SHP77 (cell line): Measurements from ENCODE around the gene HS6ST3.

Experiments
- DNase-seq, 2 experiments: peaks; one replicate each; lab custom pipeline; 2025; lab: John Stamatoyannopoulos, UW

Gene HS6ST3

DNA sequence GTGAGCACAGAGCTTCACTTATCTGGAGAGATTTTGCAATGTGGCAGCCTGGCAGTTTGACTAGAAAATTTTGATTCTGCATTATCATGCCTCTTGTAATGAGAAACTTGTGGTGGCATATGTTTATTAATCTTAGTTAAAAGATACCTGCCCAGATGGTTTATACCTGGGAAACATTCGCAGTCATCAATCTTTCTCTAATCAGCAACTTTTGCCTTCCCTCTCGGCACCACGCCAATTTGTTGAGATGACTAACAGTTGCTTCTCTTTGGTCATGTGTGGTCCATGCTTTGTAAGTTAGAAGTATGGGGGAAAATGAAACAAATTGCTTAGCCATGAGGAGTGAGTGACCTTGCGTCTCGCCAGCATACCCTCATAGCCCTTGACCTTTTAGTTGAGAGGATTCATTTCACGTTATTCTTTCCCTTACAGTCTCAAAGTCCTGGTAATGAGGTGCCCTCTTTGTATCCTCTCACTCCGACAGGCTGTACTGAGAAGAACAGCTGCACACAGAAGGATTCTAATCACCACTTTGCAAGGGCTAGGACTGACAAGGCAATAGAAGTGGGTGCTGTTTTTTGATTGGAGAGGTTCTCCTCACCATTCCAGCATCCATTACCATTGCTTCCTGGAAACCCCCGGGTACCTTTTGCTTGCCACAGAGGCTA is 703.0 kb downstream of the HS6ST3 start:
- DNase-seq = no peak

DNA sequence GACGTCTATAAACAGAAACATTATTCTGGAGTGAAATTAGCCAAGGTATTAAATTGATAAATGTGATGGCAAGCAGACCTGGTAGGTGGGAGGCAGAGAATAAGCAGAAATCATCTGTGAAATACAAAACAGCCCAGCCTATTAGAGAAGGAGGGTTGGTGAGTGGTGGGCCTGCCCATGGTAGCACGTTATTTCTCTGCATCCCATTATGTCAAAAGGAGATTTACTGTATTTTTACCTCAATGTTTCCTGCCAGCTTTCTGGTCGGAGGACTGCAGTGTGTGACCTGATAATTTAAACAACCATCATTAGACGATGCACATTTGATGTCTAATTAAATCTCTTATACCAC is 703.5 kb downstream of the HS6ST3 start:
- DNase-seq = no peak

DNA sequence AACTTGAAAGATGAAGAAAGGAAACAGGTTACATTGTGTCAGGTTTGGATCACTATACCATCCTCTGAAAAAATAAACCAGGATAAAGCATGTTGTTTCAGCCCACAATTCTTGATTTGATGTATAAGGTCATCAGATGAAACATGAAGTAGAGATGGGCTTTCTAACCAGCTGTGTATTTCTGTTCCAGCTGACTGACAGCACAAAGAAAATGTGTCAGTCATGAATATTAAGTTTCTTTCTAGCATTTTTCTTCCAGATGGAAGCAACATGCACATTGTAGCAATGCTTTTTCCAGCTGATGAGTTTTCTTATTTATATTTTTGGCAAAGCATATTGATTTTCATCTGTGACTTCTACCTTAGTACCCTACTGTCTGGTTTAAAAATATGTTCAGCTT is 704.8 kb downstream of the HS6ST3 start:
- no peak for DNase-seq

DNA sequence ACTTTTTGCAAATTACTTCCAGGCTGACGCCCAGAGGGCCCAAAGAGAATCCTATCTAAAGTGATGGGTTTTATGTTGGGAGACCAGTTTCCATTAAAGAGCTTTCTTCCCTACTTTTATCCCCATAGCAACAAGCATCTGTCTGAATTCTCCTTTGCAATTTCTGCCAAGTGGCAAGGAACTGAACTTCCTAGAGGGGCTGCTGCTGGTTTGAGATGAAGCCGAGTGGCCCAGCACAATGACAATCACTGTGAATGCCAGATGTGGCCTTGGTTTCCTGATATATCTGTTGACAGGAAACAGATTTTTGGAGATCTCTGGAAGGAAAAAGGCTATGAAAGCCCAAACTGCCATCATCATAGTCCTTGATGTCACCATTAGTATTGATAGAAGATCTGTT is 705.8 kb downstream of the HS6ST3 start:
- DNase-seq = no peak

DNA sequence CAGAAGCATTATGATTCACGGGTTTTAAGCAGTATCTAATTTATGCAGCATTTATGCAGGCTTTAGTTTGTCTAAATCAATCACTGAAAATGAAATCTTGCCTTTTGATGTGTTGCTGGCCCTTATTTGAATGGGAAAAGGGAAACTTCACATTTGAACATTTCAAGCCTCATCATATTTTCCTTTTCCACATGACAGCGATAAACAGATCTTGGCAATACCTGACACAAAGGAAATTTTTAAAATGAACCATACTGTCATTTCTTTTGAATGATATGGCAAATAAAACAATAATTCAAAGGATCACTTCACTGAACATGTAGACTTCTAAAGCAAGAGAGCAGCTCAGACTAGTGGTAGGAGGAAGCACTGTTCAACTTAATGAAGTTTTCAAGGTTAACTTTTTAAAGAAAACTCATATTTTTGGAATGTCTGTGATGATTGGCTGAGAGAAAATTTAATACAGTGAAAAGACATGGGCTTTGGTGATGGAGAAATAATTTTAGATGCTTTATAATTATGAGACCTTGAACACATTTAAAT is 706.3 kb downstream of the HS6ST3 start:
- DNase-seq = no peak

DNA sequence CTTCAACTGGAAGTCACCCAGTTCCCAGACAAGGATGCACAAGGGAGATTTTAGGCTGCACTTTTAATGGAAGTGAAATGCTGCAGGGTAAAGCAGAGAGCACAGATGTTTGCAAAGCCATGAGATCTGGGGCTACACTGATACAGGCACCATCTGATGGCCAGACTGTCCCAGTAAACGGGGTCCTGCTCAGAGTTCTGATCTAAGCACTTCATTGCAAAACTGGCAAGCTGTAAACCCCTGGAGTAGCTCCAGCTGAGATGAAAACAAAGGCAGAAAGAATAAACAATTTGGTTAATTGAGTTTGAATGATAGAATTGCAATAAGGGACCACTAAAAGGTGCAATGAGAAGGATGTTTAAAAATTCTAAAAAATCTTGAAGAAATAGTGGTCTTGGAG is 707.2 kb downstream of the HS6ST3 start:
- no peak for DNase-seq

DNA sequence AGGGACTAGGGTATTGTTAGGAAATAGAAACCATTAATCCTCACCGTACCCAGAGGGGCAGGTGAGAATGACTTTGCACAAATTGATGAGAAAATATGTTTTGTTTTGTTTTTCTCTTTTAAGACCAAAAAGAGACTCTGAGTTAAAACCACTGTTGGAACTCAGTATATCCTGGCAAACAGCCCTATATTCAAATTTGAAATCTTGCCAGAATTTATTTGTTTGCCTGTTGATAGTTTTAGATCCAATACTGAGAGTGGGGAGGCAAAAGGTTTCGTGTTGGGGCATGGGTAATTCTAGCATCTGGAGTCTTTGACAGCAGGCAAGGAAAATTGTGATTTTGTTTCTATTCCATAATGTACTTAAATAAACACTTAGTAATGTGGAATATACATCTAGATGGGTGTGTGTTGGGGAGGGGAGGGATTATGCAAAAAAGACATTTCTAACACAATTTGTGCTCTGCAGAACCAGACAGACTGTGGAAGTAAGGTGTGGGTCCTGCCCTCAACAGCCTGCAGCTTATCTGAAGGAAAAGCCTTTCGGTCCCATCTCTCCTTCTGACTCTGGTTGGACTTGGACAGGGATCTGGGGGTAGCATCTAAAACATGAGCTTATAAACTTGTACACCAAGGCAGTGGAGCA is 713.7 kb downstream of the HS6ST3 start:
- no peak for DNase-seq

DNA sequence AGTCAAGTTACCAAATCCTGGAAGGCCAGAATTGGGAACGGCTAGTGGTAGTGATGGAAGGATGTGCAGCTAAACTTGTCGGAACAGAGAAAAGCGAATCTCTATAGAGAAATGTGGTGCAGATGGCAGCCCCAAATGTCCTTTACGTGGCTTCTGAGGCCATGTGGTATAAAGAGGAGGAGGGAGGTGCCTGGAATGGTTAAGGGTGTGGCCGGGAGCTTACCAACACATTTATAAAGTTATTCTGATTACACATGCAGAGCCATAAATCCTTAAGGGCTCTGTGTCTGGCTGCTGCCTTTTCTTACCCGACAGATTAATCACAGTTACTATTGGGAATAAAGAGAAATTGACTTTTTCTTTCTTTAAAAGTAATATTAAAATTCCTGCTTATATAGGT is 714.3 kb downstream of the HS6ST3 start:
- no peak for DNase-seq

DNA sequence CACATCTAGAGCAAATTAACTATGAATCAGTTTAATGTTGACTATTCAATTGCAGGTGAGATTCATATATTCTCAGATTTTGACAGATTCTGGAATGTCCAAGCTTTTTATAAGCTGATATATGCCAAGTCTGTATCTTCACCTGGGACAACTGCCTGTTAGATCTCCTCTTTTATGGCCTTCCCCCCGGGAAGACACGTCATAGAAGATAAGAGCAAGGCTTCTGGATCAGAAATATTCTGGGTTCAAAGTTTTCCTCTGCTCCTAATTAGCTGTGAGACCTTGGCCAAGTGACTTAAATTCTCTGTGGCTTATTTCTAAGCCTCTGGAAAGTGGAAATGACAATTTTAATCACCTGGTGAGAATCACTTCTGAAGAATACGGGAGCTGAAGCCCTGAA is 716.8 kb downstream of the HS6ST3 start:
- no peak for DNase-seq

DNA sequence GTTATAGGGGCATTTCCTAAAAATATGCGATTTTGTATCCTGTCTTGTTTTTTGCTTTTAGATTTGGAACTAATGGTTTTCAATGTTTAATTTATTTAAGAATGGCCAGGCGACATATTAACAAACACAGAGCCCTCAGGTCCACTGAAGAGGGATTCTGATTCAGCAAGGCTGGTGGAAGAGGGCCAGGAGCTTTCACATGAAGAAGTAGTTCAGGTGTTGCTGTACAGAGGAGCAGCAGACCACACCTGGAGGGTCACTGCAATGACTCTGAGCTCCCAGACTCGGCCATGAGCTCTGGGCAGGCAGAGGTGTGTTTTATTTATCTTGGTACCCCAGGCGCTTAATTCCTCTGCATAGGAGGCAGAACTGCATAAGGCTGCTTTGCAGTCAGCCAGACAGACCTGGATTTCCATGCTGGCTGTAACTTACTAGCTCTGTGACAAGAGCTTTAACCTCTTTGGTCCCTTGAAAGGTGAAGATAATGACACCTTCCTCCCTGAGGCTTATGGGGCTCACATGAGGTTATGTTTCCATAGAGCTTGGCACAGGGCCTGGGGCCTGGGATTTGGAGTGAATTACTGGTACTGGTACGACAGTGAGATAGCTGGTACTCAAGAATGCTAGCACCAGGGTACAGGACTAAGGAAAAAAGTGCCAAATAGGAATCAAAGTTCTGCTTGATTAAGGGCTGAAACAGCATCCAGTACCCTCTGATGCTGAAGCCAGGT is 719.6 kb downstream of the HS6ST3 start:
- DNase-seq = no peak

DNA sequence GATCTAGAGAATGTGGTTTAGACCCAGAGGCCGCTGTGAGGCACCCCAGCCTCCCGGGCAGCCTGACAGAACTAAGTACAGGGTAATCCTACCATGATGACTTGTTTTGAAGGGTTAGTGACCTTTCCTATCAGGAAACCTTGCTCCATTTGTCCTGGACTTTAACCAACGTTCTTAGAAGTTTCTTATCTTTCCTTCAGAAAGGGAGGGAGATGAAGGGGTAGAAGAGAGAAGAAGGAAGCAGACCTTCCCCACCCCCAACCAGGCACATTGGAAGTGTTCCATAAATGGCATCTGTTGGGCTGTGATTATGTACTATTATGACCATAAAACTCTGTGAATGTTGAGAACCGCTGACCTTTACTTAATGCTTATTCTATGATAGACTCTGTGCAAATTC is 720.2 kb downstream of the HS6ST3 start:
- no peak for DNase-seq

DNA sequence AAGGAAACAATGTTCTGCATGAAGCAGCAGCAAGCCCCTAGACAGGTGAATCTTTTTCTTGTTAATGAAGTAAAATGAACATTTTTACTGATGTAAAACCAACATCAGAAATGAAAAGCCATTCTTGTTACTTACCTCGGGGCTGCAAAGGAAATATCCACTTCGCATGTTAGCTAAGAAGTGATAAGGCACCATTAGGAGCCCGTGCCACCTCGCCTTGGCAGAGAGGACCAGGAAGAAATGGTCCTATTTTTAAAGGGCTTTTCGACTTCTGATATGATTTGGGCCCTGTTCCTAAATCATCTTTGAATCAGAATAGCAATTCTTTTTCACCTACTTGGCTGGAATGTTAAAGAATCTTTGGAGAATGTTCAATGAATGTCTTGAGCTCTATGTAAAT is 721.1 kb downstream of the HS6ST3 start:
- no peak for DNase-seq

DNA sequence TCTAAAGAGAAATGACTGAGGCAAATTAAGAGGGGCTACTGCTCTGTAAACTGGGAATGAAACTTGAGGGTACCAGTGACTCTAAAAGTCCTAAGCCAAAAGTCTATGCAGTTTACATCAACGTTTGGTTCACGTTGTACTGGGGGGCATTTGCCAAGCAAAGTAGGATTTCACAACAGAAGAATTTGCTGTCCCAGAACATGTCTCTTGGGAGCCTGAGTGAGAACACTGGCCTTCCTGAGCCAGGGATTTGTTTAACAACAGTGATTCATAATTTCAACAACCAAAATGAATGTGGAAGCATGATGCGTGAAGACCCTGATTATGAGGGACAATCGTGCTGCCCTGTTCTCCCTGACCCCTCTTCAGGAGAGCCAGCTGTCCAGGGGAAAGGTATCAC is 726.4 kb downstream of the HS6ST3 start:
- DNase-seq = no peak

DNA sequence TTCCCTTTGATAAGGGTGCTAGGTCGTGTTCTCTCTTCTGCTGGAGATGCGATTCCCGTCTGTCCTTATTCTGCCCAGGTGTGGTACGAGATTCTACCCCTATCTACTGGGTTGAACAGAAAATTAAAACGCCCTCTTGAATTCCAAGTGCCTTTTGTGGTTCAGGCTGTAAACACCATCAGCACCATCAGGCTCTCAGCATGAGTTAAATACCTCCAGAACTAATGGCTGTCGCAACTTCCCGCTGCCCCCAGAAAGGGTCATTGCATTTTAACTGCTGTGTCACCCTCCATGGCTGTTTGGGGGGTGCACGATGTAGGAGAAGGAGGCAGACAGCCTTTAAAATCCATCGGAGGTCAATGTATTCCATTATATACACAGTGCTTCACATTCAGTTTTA is 727.0 kb downstream of the HS6ST3 start:
- DNase-seq = no peak

DNA sequence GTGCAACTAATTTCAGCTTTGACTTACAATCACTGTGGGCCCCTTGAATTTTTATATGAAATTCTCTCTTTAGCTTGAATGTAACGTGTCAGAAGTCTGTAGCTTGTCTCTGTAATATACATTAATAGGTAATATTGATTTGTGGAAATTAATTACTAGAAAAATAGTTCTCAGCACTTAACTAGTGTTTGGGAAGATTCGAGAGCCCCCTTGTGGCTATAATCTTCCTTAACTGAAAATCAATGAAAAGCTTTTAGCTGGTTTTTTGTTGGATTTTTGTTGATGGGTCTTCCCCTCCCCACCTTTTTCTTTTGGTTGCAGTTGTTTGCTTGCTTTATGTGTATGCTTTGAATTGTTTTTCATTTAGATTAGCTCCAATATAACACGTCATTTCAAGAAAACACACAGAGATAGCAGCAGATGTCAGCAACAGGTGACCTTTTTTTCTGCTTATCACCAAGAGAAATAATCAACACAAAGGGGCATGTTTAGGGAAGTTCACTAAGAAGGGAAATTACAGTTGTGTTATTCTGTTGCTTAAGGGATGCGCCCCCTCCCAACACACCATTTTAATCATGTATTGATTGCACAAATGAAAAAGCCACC is 727.5 kb downstream of the HS6ST3 start:
- DNase-seq = peak in 1 of 2 experiments; percentile 30

DNA sequence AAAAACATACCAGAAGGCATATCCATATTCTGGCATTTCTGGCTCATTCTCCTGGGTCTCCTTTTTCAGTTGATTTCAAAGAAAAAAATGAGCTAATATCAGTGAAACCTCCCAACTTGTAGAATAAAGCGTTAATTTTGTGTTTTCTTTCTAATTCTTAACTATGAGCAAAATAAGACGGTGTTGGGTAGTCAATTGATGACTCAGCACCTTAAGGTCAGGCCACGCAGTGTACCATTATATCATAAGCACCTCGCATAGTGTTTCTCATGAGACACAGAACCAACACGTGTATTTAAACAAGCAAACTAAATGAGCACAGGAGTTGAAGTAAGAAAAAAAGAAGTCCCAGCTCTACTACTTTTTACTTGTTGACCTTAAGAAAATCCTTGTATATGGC is 729.5 kb downstream of the HS6ST3 start:
- DNase-seq = no peak

DNA sequence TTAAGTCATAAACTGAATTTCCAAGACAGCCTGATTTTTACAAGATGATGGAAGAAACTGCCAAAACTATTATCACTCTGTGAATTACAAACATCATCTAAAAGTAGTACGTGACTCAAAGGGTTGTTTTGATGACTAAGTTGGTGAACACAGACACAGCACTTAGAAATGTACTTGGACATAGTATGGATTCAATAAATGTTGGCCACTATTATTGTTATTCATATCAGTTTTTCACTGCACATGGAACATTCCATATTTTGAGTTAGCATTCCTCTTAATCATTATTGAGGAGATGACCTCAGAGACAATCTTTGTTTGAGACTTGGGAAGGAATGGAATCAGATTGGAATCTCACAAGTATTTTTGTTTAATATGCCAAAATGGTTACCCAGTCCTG is 731.5 kb downstream of the HS6ST3 start:
- DNase-seq = no peak

DNA sequence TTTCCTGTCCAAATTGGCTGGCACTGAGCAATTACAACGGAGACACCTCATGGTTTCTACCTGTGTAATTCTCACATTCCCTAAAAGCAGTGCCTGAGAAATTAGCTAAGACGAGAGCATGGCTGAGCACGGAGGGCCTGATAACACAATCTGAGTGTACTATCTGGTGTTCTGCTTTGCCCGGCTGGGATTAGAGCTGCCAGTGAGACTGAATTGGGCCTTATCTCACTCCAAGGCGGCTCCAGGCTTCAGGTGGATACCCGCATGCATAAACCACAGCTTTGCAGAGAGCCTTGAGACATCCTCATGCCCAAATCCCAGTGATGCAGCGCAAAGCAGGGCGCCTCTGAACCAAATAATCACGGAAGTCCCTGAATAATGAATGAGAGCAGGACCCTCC is 732.1 kb downstream of the HS6ST3 start:
- DNase-seq = no peak

DNA sequence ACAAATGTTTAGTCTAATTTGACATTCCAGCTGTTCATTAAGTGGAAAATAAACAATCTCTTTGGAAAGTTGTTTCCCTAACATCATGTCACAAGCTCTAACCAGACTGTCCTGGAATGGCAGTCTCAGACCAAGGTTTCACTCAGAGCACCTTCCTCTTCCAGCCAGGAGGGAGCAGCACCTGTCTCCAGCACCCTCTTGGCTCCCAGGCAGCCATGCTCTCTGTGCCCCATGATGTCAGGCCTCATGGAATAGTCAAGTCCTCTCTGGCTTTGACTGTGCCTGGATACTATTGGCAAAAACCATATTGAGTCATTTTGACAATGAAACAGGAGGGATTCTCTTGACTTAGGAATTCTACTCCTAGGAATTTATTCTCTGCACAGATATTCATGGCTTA is 733.0 kb downstream of the HS6ST3 start:
- peak; percentile 72 to 86 for DNase-seq

DNA sequence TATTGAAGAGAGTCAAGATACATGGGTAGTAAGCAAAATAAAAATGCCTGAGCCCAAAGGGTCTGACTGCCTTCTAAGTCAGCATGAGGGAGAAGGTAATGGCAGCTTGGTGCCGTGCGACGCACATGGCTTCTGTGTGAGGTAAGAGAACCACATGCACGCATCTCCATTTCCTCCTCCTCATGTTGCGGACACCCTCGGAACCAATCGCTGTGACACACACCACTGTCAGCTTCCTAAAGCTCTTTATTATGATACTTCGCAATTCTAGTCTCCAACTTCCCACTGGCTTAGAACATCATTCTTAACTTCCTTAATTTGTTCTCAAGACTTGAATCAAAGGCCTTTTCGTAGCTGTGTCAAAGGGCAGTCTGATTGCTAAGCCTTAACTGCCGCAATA is 734.2 kb downstream of the HS6ST3 start:
- no peak for DNase-seq

DNA sequence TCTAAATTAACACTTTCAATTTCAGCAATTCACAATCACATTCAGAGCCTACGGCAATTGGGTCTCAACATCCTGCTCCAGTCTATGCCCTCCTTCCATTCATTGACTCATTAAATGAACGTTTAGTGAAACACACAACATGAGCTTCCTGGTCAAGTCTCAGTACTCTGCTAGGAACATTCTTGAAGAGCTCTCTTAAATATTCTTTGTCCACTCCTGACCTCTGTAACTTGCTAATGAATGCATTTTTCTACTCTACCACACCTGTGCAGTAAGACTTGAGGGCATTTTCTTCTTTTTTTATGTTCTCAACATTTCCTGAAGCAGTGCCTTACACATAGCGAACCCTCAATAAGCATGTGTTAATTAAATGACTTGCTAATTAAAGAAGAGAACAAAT is 735.7 kb downstream of the HS6ST3 start:
- DNase-seq = no peak

DNA sequence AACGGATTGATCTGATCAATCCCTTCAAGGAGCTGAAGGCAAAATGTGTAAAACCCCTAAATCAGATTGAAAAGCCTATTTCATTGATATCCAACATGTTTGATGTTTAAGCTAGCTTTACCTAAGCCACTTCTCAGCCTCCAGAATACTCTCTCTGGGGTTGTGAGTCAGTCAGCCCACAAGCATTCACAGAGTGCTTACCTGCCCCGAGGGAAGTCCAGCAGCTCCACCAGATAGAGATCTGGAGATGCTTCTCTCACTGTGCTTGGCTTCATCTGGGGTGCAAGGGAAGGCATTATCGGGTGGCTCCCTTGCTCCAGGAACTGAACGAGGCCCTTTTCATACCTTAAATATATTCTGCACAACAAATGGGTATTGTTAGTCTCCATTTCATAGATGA is 744.7 kb downstream of the HS6ST3 start:
- DNase-seq = no peak

DNA sequence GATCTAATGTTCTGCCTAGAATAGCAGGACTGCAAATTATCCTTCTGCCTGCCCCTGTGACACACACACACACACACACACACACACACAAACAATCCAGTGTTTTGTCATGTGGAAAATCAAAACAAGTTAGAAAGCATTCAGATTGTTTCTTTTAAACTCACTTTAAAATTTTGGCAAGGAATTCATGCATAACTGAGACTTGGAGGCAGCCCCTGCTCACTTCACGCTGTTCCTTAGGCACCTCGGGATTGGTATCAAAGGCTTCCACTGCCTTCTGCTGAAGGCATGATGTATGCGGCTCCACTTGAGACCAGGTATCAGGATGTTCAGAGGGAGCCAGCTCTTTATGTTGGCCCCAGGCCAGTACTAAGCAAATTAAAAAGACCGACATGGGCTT is 745.6 kb downstream of the HS6ST3 start:
- DNase-seq = peak in 1 of 2 experiments; percentile 45
